GM23338 (cell line): ENCODE measurements around the gene CPNE5.

Experiments used
- EZH2 ChIP-seq: fragments of 200-600 bp; sonication (generic); IDR thresholded peaks from one replicate; pipeline ENCODE4 v1.8.0; 2017; ENCODE audit warnings: antibody characterized with exemption, mild to moderate bottlenecking, low read depth; ENCODE audit not compliant: unreplicated experiment
- EZH2phosphoT487 ChIP-seq: fragments of 200-600 bp; sonication (generic); IDR thresholded peaks from one replicate; pipeline ENCODE4 v1.8.1; 2018; ENCODE audit warnings: antibody characterized with exemption; ENCODE audit not compliant: unreplicated experiment
- TF ChIP-seq, protein P1 (sequence below), 2 experiments: fragments of 200-600 bp in 1 of 2; sonication (generic) in 1 of 2; conservative IDR thresholded peaks; 2 replicates each; pipeline versions ENCODE4 v1.5.1 to v1.6.1; 2016 to 2017; ENCODE audit warnings: antibody characterized with exemption in 2 of 2, low read depth in 2 of 2, mild to moderate bottlenecking in 2 of 2, moderate library complexity in 1 of 2

DNA sequence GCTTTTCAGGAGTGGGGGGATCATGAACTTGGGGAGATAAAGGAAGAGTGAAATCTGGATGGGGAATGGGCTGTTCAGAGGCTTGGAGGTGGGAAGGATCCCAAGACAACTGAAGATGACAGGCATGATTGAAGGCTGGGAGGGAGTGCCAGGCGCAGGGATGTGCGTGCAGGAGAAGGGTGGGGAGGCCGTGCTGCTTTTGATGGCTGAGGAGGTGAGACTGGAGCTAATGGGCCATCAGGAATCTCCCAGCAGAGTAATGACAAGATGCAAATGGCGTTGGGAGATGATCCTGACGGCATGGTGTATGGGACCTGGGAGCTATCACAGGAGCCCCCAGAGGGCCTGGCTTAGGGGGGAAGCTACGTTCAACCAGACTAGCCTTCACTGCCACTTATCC, 1.6 kb downstream of the CPNE5 start:
- TF ChIP-seq, protein P1, sequence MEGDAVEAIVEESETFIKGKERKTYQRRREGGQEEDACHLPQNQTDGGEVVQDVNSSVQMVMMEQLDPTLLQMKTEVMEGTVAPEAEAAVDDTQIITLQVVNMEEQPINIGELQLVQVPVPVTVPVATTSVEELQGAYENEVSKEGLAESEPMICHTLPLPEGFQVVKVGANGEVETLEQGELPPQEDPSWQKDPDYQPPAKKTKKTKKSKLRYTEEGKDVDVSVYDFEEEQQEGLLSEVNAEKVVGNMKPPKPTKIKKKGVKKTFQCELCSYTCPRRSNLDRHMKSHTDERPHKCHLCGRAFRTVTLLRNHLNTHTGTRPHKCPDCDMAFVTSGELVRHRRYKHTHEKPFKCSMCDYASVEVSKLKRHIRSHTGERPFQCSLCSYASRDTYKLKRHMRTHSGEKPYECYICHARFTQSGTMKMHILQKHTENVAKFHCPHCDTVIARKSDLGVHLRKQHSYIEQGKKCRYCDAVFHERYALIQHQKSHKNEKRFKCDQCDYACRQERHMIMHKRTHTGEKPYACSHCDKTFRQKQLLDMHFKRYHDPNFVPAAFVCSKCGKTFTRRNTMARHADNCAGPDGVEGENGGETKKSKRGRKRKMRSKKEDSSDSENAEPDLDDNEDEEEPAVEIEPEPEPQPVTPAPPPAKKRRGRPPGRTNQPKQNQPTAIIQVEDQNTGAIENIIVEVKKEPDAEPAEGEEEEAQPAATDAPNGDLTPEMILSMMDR (conservative IDR thresholded peaks at IDR 0.05; ENCODE audit: low read depth in 2 of 2): no peak
- TF ChIP-seq EZH2phosphoT487 (no peak), EZH2 (no peak)
